ENCODE data around the gene GARRE1. TPM values are rescaled to one million over a fixed set of nuclear protein-coding genes. Genes with fewer than 3 reads are reported as not detected.

Gene GARRE1
- total and polyA plus RNA-seq, 2 of the 8 experiments (the other 6 are each of a cell fraction or from before 2014, with no cell fraction given) = 16.4 to 23.1 TPM

GRCh38 chr19:34277244-34277643 is 22.9 kb downstream of the GARRE1 start:
- Histone ChIP-seq H3K9ac (replicated peaks in 1 of 4; ENCODE audit: extremely low read depth in 1 of 4, low read depth in 3 of 4, low read length in 3 of 4) (no peak overlapping the region), H2BK20ac (ENCODE audit: low read length) (no peak overlapping the region), H3K79me1 (ENCODE audit: low read depth, low read length) (peaks cover 8% of the 10 kb centered on the region), H3K14ac (ENCODE audit: insufficient read length) (no peak overlapping the region), H3K36me3 (ENCODE audit: control insufficient read depth in 2 of 4, insufficient read depth in 4 of 4, low read length in 3 of 4) (no peaks in the 10 kb centered on the region), H2BK120ac (replicated peaks; ENCODE audit: low read depth, low read length) (no peak overlapping the region), H3K4me2 (ENCODE audit: insufficient read depth in 1 of 2, low read depth in 2 of 2, low read length in 2 of 2) (no peak overlapping the region), H3K4ac (replicated peaks; ENCODE audit: insufficient read length, low read depth, low read length) (no peak overlapping the region), H4K5ac (ENCODE audit: insufficient read length, low read depth, low read length) (no peak overlapping the region), H3K79me2 (ENCODE audit: control insufficient read depth in 1 of 2, insufficient read depth in 2 of 2, low read length in 2 of 2) (peaks cover 0 to 33% of the 10 kb centered on the region in 2 experiments; a peak in 2 of 4 replicates), H3K18ac (ENCODE audit: extremely low read depth, low read length) (no peak overlapping the region), H3K23me2 (ENCODE audit: low read depth, low read length) (peaks cover 1% of the 10 kb centered on the region; the same call in 1 of the 2 replicates), H2AFZ (ENCODE audit: low read length) (no peak overlapping the region), H2AK5ac (ENCODE audit: low read depth, low read length) (no peak overlapping the region), H4K20me1 (replicated peaks in 1 of 2; ENCODE audit: control insufficient read depth in 1 of 2, insufficient read depth in 2 of 2, low read length in 2 of 2) (peaks cover 2 to 10% of the 10 kb centered on the region in 2 experiments), H4K8ac (ENCODE audit: extremely low read depth, insufficient read depth, low read length) (no peak overlapping the region), H3K9me3 (ENCODE audit: insufficient read depth in 2 of 2, low read depth in 1 of 2, low read length in 1 of 2) (no peaks in the 10 kb centered on the region), H3K4me3 (ENCODE audit: extremely low read depth in 1 of 4, insufficient read depth in 2 of 4, low read depth in 3 of 4, low read length in 4 of 4) (no peak overlapping the region), H3K4me1 (replicated peaks in 1 of 4; ENCODE audit: control insufficient read depth in 3 of 4, insufficient read depth in 4 of 4, low read length in 3 of 4) (no peaks in the 10 kb centered on the region), H2BK12ac (ENCODE audit: low read depth, low read length) (no peak overlapping the region), H3K56ac (replicated peaks; ENCODE audit: insufficient read length, low read depth, low read length) (no peak overlapping the region), H2BK5ac (ENCODE audit: low read depth, low read length) (no peak overlapping the region), H3K27me3 (replicated peaks in 1 of 4; ENCODE audit: control insufficient read depth in 3 of 4, extremely low read depth in 1 of 4, insufficient read depth in 3 of 4, low read length in 3 of 4) (no peaks in the 10 kb centered on the region), H3K23ac (ENCODE audit: insufficient read length) (no peak overlapping the region), H3K27ac (ENCODE audit: low read depth, low read length) (no peak overlapping the region), H4K91ac (replicated peaks; ENCODE audit: insufficient read length, low read length) (no peak overlapping the region), H2BK15ac (ENCODE audit: low read length) (no peak overlapping the region)
- no peak for TF ChIP-seq SP2 (IDR thresholded peaks at IDR 0.05; ENCODE audit: low read length)
- TF ChIP-seq TAF1 (IDR thresholded peaks at IDR 0.05; ENCODE audit: low read depth, low read length) = no peak
- no peak for TF ChIP-seq E2F6 (IDR thresholded peaks at IDR 0.05)
- TF ChIP-seq CREB1 (IDR thresholded peaks at IDR 0.05) = no peak
- TF ChIP-seq ZNF274 (IDR thresholded peaks at IDR 0.05; ENCODE audit: borderline replicate concordance, extremely low read depth, low read length) = no peak
- TF ChIP-seq EGR1 (IDR thresholded peaks at IDR 0.05; ENCODE audit: borderline replicate concordance, low read depth, low read length) = no peak
- no peak for TF ChIP-seq POLR2A (IDR thresholded peaks at IDR 0.05; ENCODE audit: control extremely low read depth in 1 of 2, low read depth in 2 of 2, low read length in 2 of 2)
- TF ChIP-seq PHF8 (conservative IDR thresholded peaks at IDR 0.05; ENCODE audit: low read depth, low read length) = no peak
- no peak for TF ChIP-seq EZH2 (IDR thresholded peaks at IDR 0.05; ENCODE audit: low read depth, low read length, severe bottlenecking)
- no peak for TF ChIP-seq USF2 (IDR thresholded peaks at IDR 0.05; ENCODE audit: low read length)
- CTCF ChIA-PET (ENCODE audit: partially characterized antibody) = interaction anchor here (0.7 kb wide), 1 partner anchor 59 kb away, joined by 3 read pairs; no protein-coding TSS in a partner anchor
- no peak for DNase-seq (ENCODE audit: low read depth in 1 of 2, low spot score in 2 of 2)
- FAIRE-seq = no peak
- 93% methylated on average over 4 of the region's 4 CpGs; no CpG with 5 or more reads in 1 of the 2 experiments for WGBS, 2 experiments (ENCODE audit: extremely low coverage in 1 of 2, insufficient coverage in 1 of 2, insufficient read length in 1 of 2, insufficient replicate concordance in 2 of 2, low coverage in 1 of 2, low lambda C conversion rate in 2 of 2, missing lambda C conversion rate in 1 of 2)
- POLR2A ChIA-PET (ENCODE audit: partially characterized antibody) = interaction anchor here (0.6 to 1.7 kb wide), 3 partner anchors 11 to 37 kb away, joined by 3 to 4 read pairs (median 3); no protein-coding TSS in a partner anchor

Data from H1 (cell line).